HG03095 (cell line): ENCODE measurements around the gene KCNN3.

Experiments used
- ATAC-seq: cut with Tn5 transposase; IDR thresholded peaks from one replicate; pipeline ENCODE4 v1.9.1; 2021; ENCODE audit warnings: moderate library complexity; ENCODE audit not compliant: unreplicated experiment

KCNN3 gene

GRCh38 chr1:154797175-154797574 lies 72.9 kb downstream of the KCNN3 start:
- ATAC-seq = no peak

- no peak for ATAC-seq
Measured at GRCh38 chr1:154796303-154796892, 73.7 kb downstream of the KCNN3 start.

GRCh38 chr1:154794608-154795007 lies 75.5 kb downstream of the KCNN3 start:
- ATAC-seq = no peak

GRCh38 chr1:154793685-154794084 lies 76.4 kb downstream of the KCNN3 start:
- no peak for ATAC-seq

- ATAC-seq = no peak
Measured at GRCh38 chr1:154792899-154793298, 77.2 kb downstream of the KCNN3 start.

- peak; percentile 75 for ATAC-seq
Measured at GRCh38 chr1:154791292-154792166, 78.6 kb downstream of the KCNN3 start.

GRCh38 chr1:154788886-154789285 lies 81.2 kb downstream of the KCNN3 start:
- no peak for ATAC-seq

GRCh38 chr1:154788110-154788870 lies 81.8 kb downstream of the KCNN3 start:
- no peak for ATAC-seq

GRCh38 chr1:154786804-154787570 lies 83.1 kb downstream of the KCNN3 start:
- no peak for ATAC-seq

GRCh38 chr1:154784924-154785531 lies 85.1 kb downstream of the KCNN3 start:
- peak; percentile 84 for ATAC-seq

GRCh38 chr1:154784416-154784815 lies 85.7 kb downstream of the KCNN3 start:
- ATAC-seq = peak; percentile 10

GRCh38 chr1:154783976-154784375 lies 86.1 kb downstream of the KCNN3 start:
- no peak for ATAC-seq

GRCh38 chr1:154780541-154780940 lies 89.5 kb downstream of the KCNN3 start:
- ATAC-seq = no peak

- no peak for ATAC-seq
Measured at GRCh38 chr1:154779551-154780189, 90.4 kb downstream of the KCNN3 start.

GRCh38 chr1:154778944-154779343 lies 91.1 kb downstream of the KCNN3 start:
- ATAC-seq = no peak

- ATAC-seq = no peak
Measured at GRCh38 chr1:154778275-154778674, 91.8 kb downstream of the KCNN3 start.

GRCh38 chr1:154777781-154778180 lies 92.3 kb downstream of the KCNN3 start:
- ATAC-seq = no peak

GRCh38 chr1:154777154-154777553 lies 92.9 kb downstream of the KCNN3 start:
- no peak for ATAC-seq

- ATAC-seq = no peak
Measured at GRCh38 chr1:154775621-154776605, 94.2 kb downstream of the KCNN3 start.
